Measurements from ENCODE around the gene TRPC1. TPM values are rescaled to one million over a fixed set of nuclear protein-coding genes. Genes with fewer than 3 reads are reported as not detected.

TRPC1 gene
- total RNA-seq, 1 experiment from 2014 or later, result 10.9 TPM

DNA sequence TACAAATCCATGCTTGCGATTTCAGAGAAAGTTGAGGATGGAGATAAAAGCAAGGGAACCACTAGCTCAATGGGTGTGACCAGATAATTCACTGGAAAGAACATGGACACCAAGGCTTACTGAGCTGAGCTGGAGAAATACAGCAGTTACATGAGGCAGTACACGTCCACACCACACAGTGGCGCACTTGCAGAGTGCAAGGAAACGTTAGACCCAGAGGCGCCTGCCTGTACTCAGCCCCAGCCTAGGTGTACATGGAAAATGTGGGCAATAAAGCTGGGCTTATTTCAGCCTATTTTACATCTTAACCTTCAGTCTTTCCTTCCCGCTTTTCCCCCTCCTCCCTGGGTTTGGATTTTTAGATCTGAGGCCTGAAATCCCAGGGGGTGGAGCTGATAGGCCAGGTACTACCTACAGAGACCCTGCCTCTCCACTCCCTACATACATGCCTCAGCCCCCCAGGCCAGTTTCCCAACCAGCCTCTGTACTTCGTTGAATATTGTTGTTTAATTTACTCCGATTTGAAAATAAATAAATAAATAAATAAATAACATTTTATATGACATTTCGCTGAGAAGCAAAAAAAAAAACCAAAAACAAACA, 105.0 kb downstream of the TRPC1 start:
- H3K27ac Mint-ChIP-seq (ENCODE audit: unreplicated experiment), result no peak overlapping the region
- no peaks in the 10 kb centered on the region for H3K27me3 Mint-ChIP-seq (ENCODE audit: unreplicated experiment)
- TF ChIP-seq, protein P1, sequence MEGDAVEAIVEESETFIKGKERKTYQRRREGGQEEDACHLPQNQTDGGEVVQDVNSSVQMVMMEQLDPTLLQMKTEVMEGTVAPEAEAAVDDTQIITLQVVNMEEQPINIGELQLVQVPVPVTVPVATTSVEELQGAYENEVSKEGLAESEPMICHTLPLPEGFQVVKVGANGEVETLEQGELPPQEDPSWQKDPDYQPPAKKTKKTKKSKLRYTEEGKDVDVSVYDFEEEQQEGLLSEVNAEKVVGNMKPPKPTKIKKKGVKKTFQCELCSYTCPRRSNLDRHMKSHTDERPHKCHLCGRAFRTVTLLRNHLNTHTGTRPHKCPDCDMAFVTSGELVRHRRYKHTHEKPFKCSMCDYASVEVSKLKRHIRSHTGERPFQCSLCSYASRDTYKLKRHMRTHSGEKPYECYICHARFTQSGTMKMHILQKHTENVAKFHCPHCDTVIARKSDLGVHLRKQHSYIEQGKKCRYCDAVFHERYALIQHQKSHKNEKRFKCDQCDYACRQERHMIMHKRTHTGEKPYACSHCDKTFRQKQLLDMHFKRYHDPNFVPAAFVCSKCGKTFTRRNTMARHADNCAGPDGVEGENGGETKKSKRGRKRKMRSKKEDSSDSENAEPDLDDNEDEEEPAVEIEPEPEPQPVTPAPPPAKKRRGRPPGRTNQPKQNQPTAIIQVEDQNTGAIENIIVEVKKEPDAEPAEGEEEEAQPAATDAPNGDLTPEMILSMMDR (IDR thresholded peaks at IDR 0.05; ENCODE audit: unreplicated experiment), result peak; percentile 96
- H3K9me3 Mint-ChIP-seq (ENCODE audit: low read depth, unreplicated experiment), result no peaks in the 10 kb centered on the region
- H3K4me3 Mint-ChIP-seq (ENCODE audit: low read depth, unreplicated experiment), result no peak overlapping the region
- BruUV-seq (replicated peaks), result no TSS peak
- intact Hi-C loops (cut with micrococcal nuclease; ENCODE audit: unreplicated experiment), result loop anchor here (1.0 to 2.0 kb wide), 6 partner anchors 28 to 242 kb away; no protein-coding TSS in a partner anchor
- CTCF ChIA-PET, result interaction anchor here (0.6 to 3.1 kb wide), 39 partner anchors 9 to 854 kb away, joined by 3 to 64 read pairs (median 4); partner anchors contain the start of gene U2SURP
- H3K36me3 Mint-ChIP-seq (ENCODE audit: insufficient read depth, unreplicated experiment), result no peaks in the 10 kb centered on the region
- DNase-seq, result peak; percentile 95
- no peaks in the 10 kb centered on the region for H3K4me1 Mint-ChIP-seq (ENCODE audit: low read depth, unreplicated experiment)

DNA sequence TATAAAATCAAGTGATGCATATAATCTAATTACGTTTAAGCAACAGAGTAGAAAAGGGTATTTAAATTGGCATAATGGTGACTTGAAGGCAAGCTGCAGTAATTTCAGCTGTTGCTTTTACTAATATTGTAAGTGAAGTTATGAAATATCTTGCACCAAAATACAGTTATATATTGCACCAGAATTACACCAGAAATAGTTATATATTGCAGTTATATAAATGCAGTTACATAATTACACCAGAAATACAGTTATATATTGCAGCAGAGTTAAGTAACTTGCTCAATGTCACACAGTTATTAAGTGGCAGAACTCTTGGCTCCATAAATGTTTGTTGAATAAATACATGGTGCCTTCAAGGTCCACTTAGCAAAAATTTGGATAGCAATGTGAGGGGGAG, 113.7 kb downstream of the TRPC1 start:
- Mint-ChIP-seq H3K4me3 (ENCODE audit: low read depth, unreplicated experiment) (no peak overlapping the region), H3K36me3 (ENCODE audit: insufficient read depth, unreplicated experiment) (no peaks in the 10 kb centered on the region), H3K9me3 (ENCODE audit: low read depth, unreplicated experiment) (no peaks in the 10 kb centered on the region), H3K27me3 (ENCODE audit: unreplicated experiment) (no peaks in the 10 kb centered on the region), H3K27ac (ENCODE audit: unreplicated experiment) (no peak overlapping the region), H3K4me1 (ENCODE audit: low read depth, unreplicated experiment) (no peaks in the 10 kb centered on the region)
- TF ChIP-seq, protein P1 (IDR thresholded peaks at IDR 0.05; ENCODE audit: unreplicated experiment), result no peak
- DNase-seq, result no peak
- intact Hi-C loops (cut with micrococcal nuclease; ENCODE audit: unreplicated experiment), result no loop called here
- no TSS peak for BruUV-seq (replicated peaks)
- CTCF ChIA-PET, result interaction anchor here (0.6 to 1.2 kb wide), 2 partner anchors 9 to 1110 kb away, joined by 3 read pairs; no protein-coding TSS in a partner anchor

DNA sequence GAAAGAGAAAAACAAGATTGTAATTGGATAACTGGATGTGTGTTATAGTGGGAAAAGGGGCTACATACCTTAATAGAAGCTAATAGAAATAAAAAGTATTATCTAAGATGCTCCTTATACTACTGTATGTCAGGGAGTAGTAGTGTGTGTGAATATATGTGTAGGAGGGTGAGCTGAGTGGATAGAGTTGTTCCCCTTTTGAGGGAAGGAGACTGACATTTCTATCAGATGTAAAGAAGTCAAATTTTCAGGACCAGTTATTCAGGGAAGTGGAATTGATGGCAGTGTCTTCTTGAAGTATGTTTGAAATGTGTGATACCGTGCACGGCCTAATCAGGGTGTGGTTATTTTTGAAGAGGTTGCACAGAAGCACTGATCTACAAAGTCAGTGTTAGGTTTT, 116.0 kb downstream of the TRPC1 start:
- Mint-ChIP-seq H3K4me3 (ENCODE audit: low read depth, unreplicated experiment) (no peak overlapping the region), H3K27me3 (ENCODE audit: unreplicated experiment) (no peaks in the 10 kb centered on the region), H3K4me1 (ENCODE audit: low read depth, unreplicated experiment) (peaks cover 6% of the 10 kb centered on the region), H3K27ac (ENCODE audit: unreplicated experiment) (no peak overlapping the region), H3K9me3 (ENCODE audit: low read depth, unreplicated experiment) (no peaks in the 10 kb centered on the region), H3K36me3 (ENCODE audit: insufficient read depth, unreplicated experiment) (no peaks in the 10 kb centered on the region)
- CTCF ChIA-PET, result no interaction called here
- BruUV-seq (replicated peaks), result no TSS peak
- TF ChIP-seq, protein P1 (IDR thresholded peaks at IDR 0.05; ENCODE audit: unreplicated experiment), result no peak
- no peak for DNase-seq
- intact Hi-C loops (cut with micrococcal nuclease; ENCODE audit: unreplicated experiment), result loop anchor here (5.0 kb wide), 1 partner anchor 152 kb away; no protein-coding TSS in a partner anchor

DNA sequence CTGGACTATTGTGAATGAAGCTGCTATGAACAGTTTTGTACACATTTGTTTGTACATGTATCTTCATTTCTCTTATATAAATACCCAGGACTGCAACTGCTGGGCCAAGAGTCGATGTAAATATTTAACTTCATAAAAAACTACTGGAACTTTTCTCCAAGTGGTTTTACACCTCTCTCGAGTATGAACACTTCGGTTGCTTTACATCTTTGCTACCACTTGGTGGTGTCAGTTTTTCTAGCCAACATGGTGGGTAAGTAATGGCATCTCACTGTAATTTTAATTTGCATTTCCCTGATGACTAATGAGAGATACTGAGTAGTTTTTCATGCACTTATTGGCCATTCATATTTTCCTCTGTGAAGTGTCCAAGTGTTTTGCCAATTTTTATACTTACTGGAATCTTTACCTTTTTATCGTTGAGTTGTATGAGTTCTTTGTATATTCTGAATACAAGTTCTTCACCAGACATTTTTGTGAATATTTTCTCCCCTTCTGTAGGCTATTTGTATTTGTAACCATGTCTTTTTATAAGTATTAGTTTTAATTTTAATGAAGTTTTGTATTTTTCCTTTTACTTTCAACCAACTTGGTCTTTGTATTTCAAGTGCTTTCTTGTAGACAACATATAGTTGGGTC, 120.6 kb downstream of the TRPC1 start:
- TF ChIP-seq, protein P1 (IDR thresholded peaks at IDR 0.05; ENCODE audit: unreplicated experiment), result peak; percentile 55
- Mint-ChIP-seq H3K27me3 (ENCODE audit: unreplicated experiment) (no peaks in the 10 kb centered on the region), H3K4me3 (ENCODE audit: low read depth, unreplicated experiment) (no peak overlapping the region), H3K4me1 (ENCODE audit: low read depth, unreplicated experiment) (peaks cover 6% of the 10 kb centered on the region), H3K27ac (ENCODE audit: unreplicated experiment) (no peak overlapping the region), H3K36me3 (ENCODE audit: insufficient read depth, unreplicated experiment) (no peaks in the 10 kb centered on the region), H3K9me3 (ENCODE audit: low read depth, unreplicated experiment) (no peaks in the 10 kb centered on the region)
- intact Hi-C loops (cut with micrococcal nuclease; ENCODE audit: unreplicated experiment), result loop anchor here (1.0 to 5.0 kb wide), 2 partner anchors 61 to 148 kb away; no protein-coding TSS in a partner anchor
- BruUV-seq (replicated peaks), result no TSS peak
- DNase-seq, result peak; percentile 46
- CTCF ChIA-PET, result interaction anchor here (0.6 to 1.0 kb wide), 6 partner anchors 9 to 144 kb away, joined by 3 to 6 read pairs (median 3); partner anchors contain the start of gene PCOLCE2
